Muscle layer of colon (tissue), 2 donors: ENCODE results near the gene DUSP22.

Source experiments
- H3K27ac ChIP-seq: one replicate; pipeline ENCODE4 v1.7.0; 2013; ENCODE audit warnings: low read depth, mild to moderate bottlenecking, low read length, moderate library complexity
- H3K27me3 ChIP-seq, 2 donors: one replicate each; pipeline ENCODE4 v1.7.0; 2013; ENCODE audit warnings: low read length in 2 of 2, mild to moderate bottlenecking in 2 of 2; ENCODE audit not compliant: insufficient read depth in 2 of 2, control insufficient read depth in 1 of 2
- H3K36me3 ChIP-seq: one replicate; pipeline ENCODE4 v1.7.0; 2013; ENCODE audit warnings: mild to moderate bottlenecking, low read length; ENCODE audit not compliant: insufficient read depth
- H3K4me1 ChIP-seq: one replicate; pipeline ENCODE4 v1.7.0; 2013; ENCODE audit warnings: mild to moderate bottlenecking, low read length; ENCODE audit not compliant: insufficient read depth
- H3K4me3 ChIP-seq, 2 donors: one replicate each; pipeline ENCODE4 v1.7.0; 2013; ENCODE audit warnings: low read length in 2 of 2, low read depth in 1 of 2, mild to moderate bottlenecking in 1 of 2, moderate library complexity in 1 of 2
- H3K9ac ChIP-seq: one replicate; pipeline ENCODE4 v1.7.0; 2013; ENCODE audit warnings: low read length
- H3K9me3 ChIP-seq: one replicate; pipeline ENCODE4 v1.7.0; 2013; ENCODE audit warnings: mild to moderate bottlenecking, low read length
- donor health status: abdominal sarcoma.
- donor health status: Adenocarcinoma of cecum.

Gene DUSP22

GRCh38 chr6:394641-395289, 102.5 kb downstream of the DUSP22 start:
- H3K36me3 ChIP-seq, result no peaks in the 10 kb centered on the region
- H3K4me1 ChIP-seq, result no peaks in the 10 kb centered on the region
- no peaks in the 10 kb centered on the region for H3K9me3 ChIP-seq
- H3K4me3 ChIP-seq, result no peak overlapping the region
- H3K27ac ChIP-seq, result no peak overlapping the region
- no peak overlapping the region for H3K9ac ChIP-seq
- peaks cover 15 to 46% of the 10 kb centered on the region in 2 donors for H3K27me3 ChIP-seq

- Histone ChIP-seq H3K27me3 (peaks cover 7 to 38% of the 10 kb centered on the region in 2 donors), H3K27ac (no peak overlapping the region), H3K4me1 (no peaks in the 10 kb centered on the region), H3K9me3 (no peaks in the 10 kb centered on the region), H3K36me3 (no peaks in the 10 kb centered on the region), H3K4me3 (no peak overlapping the region), H3K9ac (no peak overlapping the region)
These were observed 103.3 kb downstream of the DUSP22 start for GRCh38 chr6:395432-396125.

DNA sequence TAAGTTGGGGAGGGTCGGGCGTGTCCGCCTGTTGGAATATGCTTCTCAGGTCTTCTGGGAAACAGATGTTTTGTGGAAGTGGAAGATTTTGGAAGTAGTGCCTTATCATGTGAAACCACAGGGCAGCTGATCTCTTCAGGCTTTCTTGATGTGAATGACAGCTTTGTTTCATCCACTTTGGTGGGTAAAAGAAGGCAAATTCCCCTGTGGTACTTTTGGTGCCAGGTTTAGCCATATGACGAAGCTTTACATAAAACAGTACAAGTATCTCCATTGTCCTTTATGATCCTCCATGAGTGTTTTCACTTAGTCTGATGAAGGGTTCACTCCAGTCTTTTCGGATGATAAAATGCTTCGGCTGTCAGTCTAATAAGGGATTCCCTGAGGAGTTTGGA, 103.8 kb downstream of the DUSP22 start:
- Histone ChIP-seq H3K27me3 (peaks cover 7 to 33% of the 10 kb centered on the region in 2 donors), H3K9ac (no peak overlapping the region), H3K4me3 (no peak overlapping the region), H3K9me3 (no peaks in the 10 kb centered on the region), H3K36me3 (no peaks in the 10 kb centered on the region), H3K27ac (no peak overlapping the region), H3K4me1 (no peaks in the 10 kb centered on the region)

GRCh38 chr6:397056-397455, 104.8 kb downstream of the DUSP22 start:
- no peak overlapping the region for H3K4me3 ChIP-seq
- H3K27me3 ChIP-seq, result peaks cover 7 to 24% of the 10 kb centered on the region in 2 donors
- H3K36me3 ChIP-seq, result no peaks in the 10 kb centered on the region
- H3K9me3 ChIP-seq, result no peaks in the 10 kb centered on the region
- no peak overlapping the region for H3K9ac ChIP-seq
- H3K4me1 ChIP-seq, result no peaks in the 10 kb centered on the region
- no peak overlapping the region for H3K27ac ChIP-seq

GRCh38 chr6:397604-398003, 105.3 kb downstream of the DUSP22 start:
- no peak overlapping the region for H3K9ac ChIP-seq
- H3K36me3 ChIP-seq, result no peaks in the 10 kb centered on the region
- no peak overlapping the region for H3K4me3 ChIP-seq
- no peak overlapping the region for H3K27ac ChIP-seq
- H3K9me3 ChIP-seq, result no peaks in the 10 kb centered on the region
- peaks cover 7 to 18% of the 10 kb centered on the region in 2 donors for H3K27me3 ChIP-seq
- no peaks in the 10 kb centered on the region for H3K4me1 ChIP-seq

DNA sequence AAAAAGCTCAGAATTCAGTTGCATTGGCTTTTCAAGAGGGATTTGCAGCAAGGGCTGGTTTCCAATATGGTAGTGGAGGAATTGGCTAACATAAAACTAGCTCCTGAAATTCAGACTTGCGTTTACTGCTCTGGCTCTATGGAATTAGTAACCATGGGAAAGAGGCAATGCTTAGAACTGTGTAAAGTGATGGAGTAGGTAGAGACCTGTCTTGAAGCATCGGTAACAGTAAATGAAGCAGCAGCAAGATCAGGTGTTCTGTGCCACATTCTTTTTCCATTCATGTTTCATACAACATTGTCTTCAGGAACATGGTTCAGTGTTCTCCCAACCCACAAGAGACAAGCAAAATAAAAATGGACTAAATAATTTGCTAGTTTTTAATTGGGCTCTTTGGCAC, 105.8 kb downstream of the DUSP22 start:
- Histone ChIP-seq H3K4me3 (no peak overlapping the region), H3K9ac (no peak overlapping the region), H3K27ac (no peak overlapping the region), H3K9me3 (no peaks in the 10 kb centered on the region), H3K4me1 (no peaks in the 10 kb centered on the region), H3K27me3 (peaks cover 7 to 14% of the 10 kb centered on the region in 2 donors), H3K36me3 (no peaks in the 10 kb centered on the region)

- no peak overlapping the region for H3K4me3 ChIP-seq
- H3K4me1 ChIP-seq, result no peaks in the 10 kb centered on the region
- peaks cover 7 to 8% of the 10 kb centered on the region in 2 donors for H3K27me3 ChIP-seq
- no peak overlapping the region for H3K27ac ChIP-seq
- no peak overlapping the region for H3K9ac ChIP-seq
- H3K9me3 ChIP-seq, result no peaks in the 10 kb centered on the region
- H3K36me3 ChIP-seq, result no peaks in the 10 kb centered on the region
These were observed 106.3 kb downstream of the DUSP22 start for GRCh38 chr6:398558-399078.

DNA sequence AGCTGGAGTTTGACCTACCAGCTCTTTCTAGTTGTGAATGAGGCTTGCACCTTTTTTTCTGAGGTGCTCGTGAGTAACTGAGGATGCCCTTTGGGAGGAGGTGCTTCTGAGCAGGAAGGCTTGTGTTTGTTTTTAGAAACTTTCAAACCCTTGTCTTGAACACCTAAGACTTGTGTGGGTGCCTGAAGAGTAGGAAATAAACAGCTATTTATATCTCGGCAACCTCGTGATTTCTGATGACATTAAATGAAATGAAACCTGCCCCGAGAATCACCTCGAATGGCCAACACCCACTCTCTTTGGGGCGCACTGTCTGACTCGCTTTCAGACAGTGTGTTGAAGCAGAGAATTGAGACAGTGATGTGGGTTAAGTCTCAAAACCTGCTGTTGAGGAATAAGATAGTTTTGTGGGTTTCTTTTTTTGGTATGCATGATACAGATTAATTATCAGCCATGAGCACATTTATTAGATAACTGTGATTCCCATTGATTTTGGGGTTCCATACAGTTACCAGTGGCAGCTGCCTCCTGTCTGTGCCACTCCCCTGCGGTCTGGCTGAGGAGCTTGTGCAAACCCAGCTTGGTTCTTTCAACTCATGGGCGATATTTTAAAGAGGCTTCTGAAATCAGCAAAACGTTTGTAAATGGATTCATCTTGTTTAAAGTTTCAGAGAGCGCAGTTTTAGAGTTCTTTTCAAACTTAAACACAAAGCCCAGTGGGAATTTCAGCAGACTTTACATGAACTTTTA, 107.7 kb downstream of the DUSP22 start:
- Histone ChIP-seq H3K4me3 (no peak overlapping the region), H3K36me3 (no peaks in the 10 kb centered on the region), H3K27me3 (peaks cover 0 to 3% of the 10 kb centered on the region in 2 donors), H3K4me1 (no peaks in the 10 kb centered on the region), H3K9ac (no peak overlapping the region), H3K9me3 (no peaks in the 10 kb centered on the region), H3K27ac (no peak overlapping the region)

DNA sequence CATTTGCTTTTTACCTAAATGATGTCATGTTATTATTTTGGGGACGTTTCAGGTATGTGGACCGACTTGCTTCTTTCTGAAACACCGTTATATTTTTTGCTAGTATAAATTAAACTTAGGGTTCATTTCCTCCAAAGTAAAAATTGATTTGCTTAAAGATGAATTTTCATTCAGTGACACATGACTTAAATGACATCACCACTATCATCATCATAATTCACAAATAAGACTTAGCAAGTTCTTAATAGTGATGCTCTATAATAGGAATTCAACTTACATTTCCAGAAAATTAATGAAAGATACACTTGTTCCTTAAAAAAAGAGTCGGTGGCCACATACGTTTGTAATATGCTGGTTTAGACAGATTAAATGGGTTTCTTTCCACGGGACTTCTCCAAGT, 108.5 kb downstream of the DUSP22 start:
- Histone ChIP-seq H3K27me3 (no peaks in the 10 kb centered on the region), H3K9ac (no peak overlapping the region), H3K4me1 (no peaks in the 10 kb centered on the region), H3K36me3 (no peaks in the 10 kb centered on the region), H3K4me3 (no peak overlapping the region), H3K9me3 (no peaks in the 10 kb centered on the region), H3K27ac (no peak overlapping the region)
